MM.1S (cell line): ENCODE data around the gene SEMA4A.

Experiments used
- EZH2 ChIP-seq: fragments of 300-600 bp; sonication (generic); optimal IDR thresholded peaks from 2 replicates; pipeline ENCODE3; 2017; ENCODE audit warnings: low read depth, mild to moderate bottlenecking, antibody characterized with exemption, low read length, mixed read lengths
- EZH2phosphoT487 ChIP-seq: fragments of 300-600 bp; sonication (generic); IDR thresholded peaks from 2 replicates; pipeline ENCODE4 v1.6.1; 2018; ENCODE audit warnings: antibody characterized with exemption, low read length
- TF ChIP-seq, protein P1 (sequence below): fragments of 300-600 bp; sonication (generic); IDR thresholded peaks from 2 replicates; pipeline ENCODE4 v1.5.1; 2016; ENCODE audit warnings: antibody characterized with exemption, low read length, mixed read lengths

DNA sequence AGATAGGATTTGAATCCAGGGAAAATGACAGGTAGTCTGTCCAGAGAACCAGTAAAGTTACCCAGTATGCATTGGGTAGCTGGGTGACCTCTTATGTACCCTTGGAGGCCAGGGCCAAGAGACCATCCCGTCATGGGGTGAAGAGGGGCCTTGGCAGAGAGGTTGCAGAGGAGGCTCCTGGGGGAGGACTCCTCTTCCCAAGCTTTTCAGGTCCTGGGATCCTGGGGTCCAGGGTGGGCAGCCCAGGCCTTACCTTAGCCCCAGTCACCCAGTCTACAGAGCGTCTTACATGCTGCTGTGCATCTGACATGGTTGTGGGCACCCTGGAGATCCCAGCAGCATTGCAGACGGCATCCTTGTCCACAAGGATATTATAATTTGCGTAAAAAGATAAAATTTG lies 73.4 kb downstream of the SEMA4A start:
- TF ChIP-seq, protein P1, sequence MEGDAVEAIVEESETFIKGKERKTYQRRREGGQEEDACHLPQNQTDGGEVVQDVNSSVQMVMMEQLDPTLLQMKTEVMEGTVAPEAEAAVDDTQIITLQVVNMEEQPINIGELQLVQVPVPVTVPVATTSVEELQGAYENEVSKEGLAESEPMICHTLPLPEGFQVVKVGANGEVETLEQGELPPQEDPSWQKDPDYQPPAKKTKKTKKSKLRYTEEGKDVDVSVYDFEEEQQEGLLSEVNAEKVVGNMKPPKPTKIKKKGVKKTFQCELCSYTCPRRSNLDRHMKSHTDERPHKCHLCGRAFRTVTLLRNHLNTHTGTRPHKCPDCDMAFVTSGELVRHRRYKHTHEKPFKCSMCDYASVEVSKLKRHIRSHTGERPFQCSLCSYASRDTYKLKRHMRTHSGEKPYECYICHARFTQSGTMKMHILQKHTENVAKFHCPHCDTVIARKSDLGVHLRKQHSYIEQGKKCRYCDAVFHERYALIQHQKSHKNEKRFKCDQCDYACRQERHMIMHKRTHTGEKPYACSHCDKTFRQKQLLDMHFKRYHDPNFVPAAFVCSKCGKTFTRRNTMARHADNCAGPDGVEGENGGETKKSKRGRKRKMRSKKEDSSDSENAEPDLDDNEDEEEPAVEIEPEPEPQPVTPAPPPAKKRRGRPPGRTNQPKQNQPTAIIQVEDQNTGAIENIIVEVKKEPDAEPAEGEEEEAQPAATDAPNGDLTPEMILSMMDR, result no peak
- TF ChIP-seq EZH2phosphoT487, result no peak
- TF ChIP-seq EZH2, result no peak
